ENCODE results near the gene DNAJA4.
A peak's percentile ranks its signal among the peaks of the same experiment; 100 is the strongest.

DNA sequence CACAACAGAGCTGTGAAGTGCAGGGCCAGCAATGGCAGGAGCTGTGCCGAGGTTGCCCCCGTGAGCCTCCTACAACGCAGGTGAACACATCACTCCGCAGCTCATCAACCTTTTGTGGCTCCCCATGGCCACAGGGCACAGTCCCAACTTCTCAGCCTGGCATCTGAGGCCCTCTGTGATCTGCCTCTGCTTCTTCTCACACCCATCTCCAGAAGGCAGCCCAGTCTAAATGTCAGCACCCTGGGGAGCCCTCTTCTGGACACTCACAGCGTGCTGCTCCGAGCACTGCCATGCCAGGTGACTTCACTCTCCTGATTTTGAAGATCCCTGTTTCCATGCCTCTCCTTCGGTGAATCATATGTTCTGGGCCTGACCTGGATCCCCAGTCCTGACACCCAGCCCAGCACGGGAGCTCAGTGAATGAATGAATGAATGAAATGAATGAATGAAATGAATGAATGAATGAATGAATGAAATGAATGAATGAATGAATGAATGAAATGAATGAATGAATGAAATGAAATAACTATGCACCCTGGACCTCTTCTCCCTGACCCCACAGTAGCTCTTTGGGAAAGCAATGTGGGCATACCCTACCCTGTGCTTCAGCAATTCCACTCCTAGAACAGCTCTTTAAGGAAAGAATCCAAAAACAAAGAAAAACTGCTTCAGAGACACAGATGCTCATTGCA lies 52.9 kb downstream of the DNAJA4 start:
- TF ChIP-seq, protein P1, sequence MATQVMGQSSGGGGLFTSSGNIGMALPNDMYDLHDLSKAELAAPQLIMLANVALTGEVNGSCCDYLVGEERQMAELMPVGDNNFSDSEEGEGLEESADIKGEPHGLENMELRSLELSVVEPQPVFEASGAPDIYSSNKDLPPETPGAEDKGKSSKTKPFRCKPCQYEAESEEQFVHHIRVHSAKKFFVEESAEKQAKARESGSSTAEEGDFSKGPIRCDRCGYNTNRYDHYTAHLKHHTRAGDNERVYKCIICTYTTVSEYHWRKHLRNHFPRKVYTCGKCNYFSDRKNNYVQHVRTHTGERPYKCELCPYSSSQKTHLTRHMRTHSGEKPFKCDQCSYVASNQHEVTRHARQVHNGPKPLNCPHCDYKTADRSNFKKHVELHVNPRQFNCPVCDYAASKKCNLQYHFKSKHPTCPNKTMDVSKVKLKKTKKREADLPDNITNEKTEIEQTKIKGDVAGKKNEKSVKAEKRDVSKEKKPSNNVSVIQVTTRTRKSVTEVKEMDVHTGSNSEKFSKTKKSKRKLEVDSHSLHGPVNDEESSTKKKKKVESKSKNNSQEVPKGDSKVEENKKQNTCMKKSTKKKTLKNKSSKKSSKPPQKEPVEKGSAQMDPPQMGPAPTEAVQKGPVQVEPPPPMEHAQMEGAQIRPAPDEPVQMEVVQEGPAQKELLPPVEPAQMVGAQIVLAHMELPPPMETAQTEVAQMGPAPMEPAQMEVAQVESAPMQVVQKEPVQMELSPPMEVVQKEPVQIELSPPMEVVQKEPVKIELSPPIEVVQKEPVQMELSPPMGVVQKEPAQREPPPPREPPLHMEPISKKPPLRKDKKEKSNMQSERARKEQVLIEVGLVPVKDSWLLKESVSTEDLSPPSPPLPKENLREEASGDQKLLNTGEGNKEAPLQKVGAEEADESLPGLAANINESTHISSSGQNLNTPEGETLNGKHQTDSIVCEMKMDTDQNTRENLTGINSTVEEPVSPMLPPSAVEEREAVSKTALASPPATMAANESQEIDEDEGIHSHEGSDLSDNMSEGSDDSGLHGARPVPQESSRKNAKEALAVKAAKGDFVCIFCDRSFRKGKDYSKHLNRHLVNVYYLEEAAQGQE (IDR thresholded peaks at IDR 0.05; ENCODE audit: borderline replicate concordance): peak; percentile 43; the same call in 1 of the 2 replicates
- TF ChIP-seq, protein P1 (CRISPR knock-in tag; IDR thresholded peaks at IDR 0.05; ENCODE audit: low read depth): no peak
- TF ChIP-seq, protein P2, sequence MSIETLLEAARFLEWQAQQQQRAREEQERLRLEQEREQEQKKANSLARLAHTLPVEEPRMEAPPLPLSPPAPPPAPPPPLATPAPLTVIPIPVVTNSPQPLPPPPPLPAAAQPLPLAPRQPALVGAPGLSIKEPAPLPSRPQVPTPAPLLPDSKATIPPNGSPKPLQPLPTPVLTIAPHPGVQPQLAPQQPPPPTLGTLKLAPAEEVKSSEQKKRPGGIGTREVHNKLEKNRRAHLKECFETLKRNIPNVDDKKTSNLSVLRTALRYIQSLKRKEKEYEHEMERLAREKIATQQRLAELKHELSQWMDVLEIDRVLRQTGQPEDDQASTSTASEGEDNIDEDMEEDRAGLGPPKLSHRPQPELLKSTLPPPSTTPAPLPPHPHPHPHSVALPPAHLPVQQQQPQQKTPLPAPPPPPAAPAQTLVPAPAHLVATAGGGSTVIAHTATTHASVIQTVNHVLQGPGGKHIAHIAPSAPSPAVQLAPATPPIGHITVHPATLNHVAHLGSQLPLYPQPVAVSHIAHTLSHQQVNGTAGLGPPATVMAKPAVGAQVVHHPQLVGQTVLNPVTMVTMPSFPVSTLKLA (conservative IDR thresholded peaks at IDR 0.05): no peak
- TF ChIP-seq, protein P3, sequence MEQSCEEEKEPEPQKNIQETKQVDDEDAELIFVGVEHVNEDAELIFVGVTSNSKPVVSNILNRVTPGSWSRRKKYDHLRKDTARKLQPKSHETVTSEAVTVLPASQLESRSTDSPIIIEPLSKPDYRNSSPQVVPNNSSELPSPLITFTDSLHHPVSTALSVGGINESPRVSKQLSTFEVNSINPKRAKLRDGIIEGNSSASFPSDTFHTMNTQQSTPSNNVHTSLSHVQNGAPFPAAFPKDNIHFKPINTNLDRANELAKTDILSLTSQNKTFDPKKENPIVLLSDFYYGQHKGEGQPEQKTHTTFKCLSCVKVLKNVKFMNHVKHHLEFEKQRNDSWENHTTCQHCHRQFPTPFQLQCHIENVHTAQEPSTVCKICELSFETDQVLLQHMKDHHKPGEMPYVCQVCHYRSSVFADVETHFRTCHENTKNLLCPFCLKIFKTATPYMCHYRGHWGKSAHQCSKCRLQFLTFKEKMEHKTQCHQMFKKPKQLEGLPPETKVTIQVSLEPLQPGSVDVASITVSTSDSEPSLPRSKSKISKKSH (CRISPR knock-in tag; IDR thresholded peaks at IDR 0.05): no peak
- TF ChIP-seq, protein P4, sequence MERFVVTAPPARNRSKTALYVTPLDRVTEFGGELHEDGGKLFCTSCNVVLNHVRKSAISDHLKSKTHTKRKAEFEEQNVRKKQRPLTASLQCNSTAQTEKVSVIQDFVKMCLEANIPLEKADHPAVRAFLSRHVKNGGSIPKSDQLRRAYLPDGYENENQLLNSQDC (CRISPR knock-in tag; IDR thresholded peaks at IDR 0.05): no peak
- TF ChIP-seq BHLHE40 (IDR thresholded peaks at IDR 0.05; ENCODE audit: low read length) (no peak), SIN3A (IDR thresholded peaks at IDR 0.05; ENCODE audit: borderline replicate concordance in 2 of 2, control insufficient read depth in 1 of 2, low read depth in 2 of 2, low read length in 2 of 2) (no peak), RFX5 (IDR thresholded peaks at IDR 0.05; ENCODE audit: low read depth, low read length) (no peak), EP300 (IDR thresholded peaks at IDR 0.05; ENCODE audit: low read length) (no peak), GABPA (tag; conservative IDR thresholded peaks at IDR 0.05; ENCODE audit: low read depth) (no peak), ZSCAN29 (IDR thresholded peaks at IDR 0.05) (no peak), POLR2A (conservative IDR thresholded peaks at IDR 0.05) (no peak)
- TF ChIP-seq, protein P5, sequence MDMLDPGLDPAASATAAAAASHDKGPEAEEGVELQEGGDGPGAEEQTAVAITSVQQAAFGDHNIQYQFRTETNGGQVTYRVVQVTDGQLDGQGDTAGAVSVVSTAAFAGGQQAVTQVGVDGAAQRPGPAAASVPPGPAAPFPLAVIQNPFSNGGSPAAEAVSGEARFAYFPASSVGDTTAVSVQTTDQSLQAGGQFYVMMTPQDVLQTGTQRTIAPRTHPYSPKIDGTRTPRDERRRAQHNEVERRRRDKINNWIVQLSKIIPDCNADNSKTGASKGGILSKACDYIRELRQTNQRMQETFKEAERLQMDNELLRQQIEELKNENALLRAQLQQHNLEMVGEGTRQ (CRISPR knock-in tag; IDR thresholded peaks at IDR 0.05): no peak
- TF ChIP-seq, protein P6, sequence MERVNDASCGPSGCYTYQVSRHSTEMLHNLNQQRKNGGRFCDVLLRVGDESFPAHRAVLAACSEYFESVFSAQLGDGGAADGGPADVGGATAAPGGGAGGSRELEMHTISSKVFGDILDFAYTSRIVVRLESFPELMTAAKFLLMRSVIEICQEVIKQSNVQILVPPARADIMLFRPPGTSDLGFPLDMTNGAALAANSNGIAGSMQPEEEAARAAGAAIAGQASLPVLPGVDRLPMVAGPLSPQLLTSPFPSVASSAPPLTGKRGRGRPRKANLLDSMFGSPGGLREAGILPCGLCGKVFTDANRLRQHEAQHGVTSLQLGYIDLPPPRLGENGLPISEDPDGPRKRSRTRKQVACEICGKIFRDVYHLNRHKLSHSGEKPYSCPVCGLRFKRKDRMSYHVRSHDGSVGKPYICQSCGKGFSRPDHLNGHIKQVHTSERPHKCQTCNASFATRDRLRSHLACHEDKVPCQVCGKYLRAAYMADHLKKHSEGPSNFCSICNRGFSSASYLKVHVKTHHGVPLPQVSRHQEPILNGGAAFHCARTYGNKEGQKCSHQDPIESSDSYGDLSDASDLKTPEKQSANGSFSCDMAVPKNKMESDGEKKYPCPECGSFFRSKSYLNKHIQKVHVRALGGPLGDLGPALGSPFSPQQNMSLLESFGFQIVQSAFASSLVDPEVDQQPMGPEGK (CRISPR knock-in tag; IDR thresholded peaks at IDR 0.05; ENCODE audit: borderline replicate concordance): no peak

All from K562 (cell line).